NCI-H446 treated with DMSO at 0.1 percent for 48 hours (cell line): Measurements from ENCODE around the gene RNF41.
"Not testable (repeated sequence)": the region's sequence is repeated elsewhere in the genome, so short reads cannot be mapped to it uniquely, and the experiment has no call there.

ENCODE experiments used
- DNase-seq: peaks from one replicate; lab custom pipeline; 2025; lab: John Stamatoyannopoulos, UW

The RNF41 gene

GRCh38 chr12:56208006-56208405, 13.7 kb downstream of the RNF41 start:
- no peak for DNase-seq

GRCh38 chr12:56206452-56207166, 15.1 kb downstream of the RNF41 start:
- DNase-seq: no peak

DNA sequence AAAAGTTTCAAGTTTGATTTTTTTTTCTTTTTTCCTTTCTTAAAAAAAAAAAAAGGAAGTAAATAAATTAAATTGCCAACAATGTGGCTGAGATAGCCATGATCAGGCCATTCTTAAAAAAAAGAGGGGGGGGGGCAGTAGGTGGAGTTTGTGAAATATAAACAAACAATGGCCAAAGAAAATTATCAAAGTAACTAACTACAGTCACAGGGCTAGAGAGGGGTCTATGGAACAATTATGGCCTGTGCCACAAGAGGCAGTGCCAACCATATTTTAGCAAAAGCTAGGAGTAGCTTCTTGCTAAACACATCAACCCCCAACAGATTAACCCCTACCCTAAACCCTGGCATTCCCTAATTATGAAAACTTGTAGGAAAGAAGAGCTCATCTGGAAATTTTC, 16.3 kb downstream of the RNF41 start:
- DNase-seq: no peak

DNA sequence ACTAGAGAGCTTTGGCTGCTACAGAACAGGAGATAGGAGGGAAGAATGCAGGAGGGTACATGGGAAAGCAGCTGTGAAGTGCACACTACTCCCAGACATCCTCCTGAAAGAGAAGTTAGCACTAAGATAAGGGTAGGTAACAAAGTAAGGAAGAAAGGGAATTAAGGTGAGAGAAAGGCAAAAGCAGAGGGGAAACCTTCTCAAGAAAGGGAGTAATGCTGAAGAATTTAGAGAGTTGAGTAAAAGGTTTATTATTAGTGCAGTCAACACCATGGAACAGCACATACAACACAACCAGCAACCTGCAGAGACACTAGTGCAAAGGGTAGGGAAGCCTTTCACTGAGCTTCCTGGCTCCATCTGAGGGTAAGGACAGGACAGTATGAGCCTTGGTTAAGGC, 17.4 kb downstream of the RNF41 start:
- no peak for DNase-seq

DNA sequence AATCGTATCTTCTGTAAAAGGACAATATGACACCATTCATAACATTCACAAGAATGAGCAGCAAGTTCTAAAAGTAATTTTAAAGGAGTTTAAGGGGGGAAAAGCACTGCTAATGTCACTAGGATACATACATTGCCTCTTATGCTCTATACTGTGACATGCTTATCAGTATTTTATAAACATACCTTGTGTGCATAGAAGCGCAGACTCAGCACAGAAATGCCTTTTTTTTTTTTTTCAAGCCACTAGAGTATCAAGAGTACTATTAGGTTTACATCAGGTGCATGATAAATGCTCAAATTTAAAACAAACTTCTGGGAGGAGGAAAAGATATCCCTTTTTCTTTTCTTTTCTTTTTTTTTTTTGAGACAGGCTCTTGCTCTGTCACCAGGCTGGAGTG, 18.9 kb downstream of the RNF41 start:
- no peak for DNase-seq

- DNase-seq: no peak
Observed at GRCh38 chr12:56202366-56202765, 19.4 kb downstream of the RNF41 start.

GRCh38 chr12:56198836-56199235, 22.9 kb downstream of the RNF41 start:
- DNase-seq: no peak

DNA sequence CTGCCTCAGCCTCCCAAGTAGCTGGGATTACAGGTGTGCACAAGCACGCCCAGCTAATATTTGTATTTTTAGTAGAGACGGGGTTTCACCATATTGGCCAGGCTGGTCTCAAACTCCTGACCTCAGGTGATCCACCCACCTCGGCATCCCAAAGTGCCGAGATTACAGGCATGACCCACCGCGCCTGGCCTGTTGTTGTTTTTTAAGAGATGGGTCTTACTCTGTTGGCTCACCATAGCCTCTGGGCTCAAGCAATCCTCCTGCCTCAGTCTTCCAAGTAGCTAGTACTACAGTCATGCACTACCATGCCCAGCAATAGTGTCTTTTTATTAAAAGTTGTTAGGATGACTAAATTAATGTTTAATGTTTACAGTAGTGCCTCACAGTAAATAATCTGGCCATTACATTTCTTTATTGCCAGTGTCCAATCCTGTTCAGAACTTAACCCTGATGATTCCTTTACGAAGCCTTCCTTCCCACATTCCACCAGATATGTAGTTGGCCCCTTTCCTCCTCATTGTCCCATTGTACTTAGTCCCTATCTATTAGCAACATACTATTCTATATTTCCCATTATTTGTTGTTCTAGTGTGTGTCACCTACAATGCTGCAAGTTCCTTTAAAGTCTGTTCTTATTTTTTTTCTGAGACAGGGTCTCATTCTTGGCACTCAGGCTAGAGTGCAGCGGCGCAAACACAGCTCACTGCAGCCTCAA, 23.6 kb downstream of the RNF41 start:
- DNase-seq: no peak

GRCh38 chr12:56196818-56197550, 24.7 kb downstream of the RNF41 start:
- not testable (repeated sequence) for DNase-seq

GRCh38 chr12:56193025-56193578, 28.6 kb downstream of the RNF41 start:
- peak; percentile 64 for DNase-seq

GRCh38 chr12:56192582-56192981, 29.1 kb downstream of the RNF41 start:
- no peak for DNase-seq

DNA sequence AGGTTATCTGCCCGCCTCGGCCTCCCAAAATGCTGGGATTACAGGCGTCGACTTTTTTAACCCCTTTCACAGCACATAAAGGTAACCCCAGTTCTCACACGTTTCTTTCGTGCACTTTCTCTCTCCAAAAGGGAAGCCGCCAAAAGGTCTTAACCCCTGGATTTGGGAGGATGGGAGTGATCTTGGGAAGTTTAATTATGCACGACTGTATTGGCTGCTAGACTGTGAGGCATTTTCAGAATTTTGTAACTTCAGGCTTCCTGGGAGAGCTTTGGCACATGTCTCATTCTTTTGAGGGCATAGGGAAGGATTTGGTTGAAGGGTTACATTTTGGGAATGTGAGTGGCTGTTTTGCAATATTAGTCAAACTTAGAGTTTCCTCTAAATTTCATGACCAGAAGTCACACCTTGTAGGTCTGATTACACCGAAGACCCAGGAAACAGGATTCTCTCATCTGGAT, 31.0 kb downstream of the RNF41 start:
- DNase-seq: no peak

GRCh38 chr12:56189918-56190694, 31.6 kb downstream of the RNF41 start:
- peak; percentile 64 for DNase-seq

DNA sequence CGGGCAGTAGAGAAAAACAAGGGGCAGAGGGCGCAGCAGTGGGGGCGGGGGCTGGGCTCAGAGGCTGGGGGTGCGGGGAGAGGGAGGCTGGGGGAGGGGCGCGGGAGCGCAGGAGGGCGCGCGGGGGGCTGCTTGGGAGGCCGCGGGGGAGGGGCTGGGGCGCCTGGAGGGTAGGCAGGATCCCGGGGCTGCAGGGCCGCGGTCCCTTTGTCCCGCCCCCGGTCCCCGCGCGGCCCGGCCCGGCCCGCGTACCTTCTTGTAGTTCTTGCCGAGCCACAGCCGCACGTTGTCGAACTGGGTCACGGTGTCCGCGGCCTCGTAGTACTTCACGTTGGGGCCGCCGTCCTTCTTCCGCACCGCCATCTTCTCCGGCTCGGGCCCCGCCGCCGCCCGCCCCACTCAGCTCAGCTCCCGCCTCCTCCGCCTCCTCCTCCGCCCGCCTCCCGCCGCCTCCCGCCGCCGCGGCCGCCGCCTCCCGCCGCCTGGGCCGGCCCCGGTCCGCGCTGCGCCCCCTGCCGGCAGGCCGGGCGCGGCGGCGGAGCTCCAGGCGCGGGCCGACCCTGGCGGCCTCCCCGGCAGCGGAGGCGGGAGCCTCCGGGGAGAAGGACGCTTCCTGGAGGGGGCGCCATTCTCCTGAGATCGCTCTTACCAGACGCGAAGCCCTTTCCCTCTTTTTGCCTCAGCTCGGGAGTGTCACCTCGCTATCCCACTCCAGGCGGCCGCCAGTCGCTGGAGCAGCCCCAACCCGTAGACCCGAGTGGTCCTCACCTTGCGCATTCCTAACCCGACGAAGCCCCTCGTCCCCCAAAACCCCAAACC, 32.4 kb downstream of the RNF41 start, which contains the start of gene SMARCC2:
Gene SMARCC2 (minus strand): TSS at position 385 of the 819 bp plus-strand sequence. CDS start 22 bp downstream, at position 363.
- DNase-seq: peak; percentile 75

- no peak for DNase-seq
Observed at GRCh38 chr12:56188778-56189098, 33.0 kb downstream of the RNF41 start.

- DNase-seq: no peak
Observed at GRCh38 chr12:56188131-56188777, 33.5 kb downstream of the RNF41 start.

- no peak for DNase-seq
Observed at GRCh38 chr12:56186957-56187356, 34.8 kb downstream of the RNF41 start.

- no peak for DNase-seq
Observed at GRCh38 chr12:56178347-56178746, 43.4 kb downstream of the RNF41 start.

DNA sequence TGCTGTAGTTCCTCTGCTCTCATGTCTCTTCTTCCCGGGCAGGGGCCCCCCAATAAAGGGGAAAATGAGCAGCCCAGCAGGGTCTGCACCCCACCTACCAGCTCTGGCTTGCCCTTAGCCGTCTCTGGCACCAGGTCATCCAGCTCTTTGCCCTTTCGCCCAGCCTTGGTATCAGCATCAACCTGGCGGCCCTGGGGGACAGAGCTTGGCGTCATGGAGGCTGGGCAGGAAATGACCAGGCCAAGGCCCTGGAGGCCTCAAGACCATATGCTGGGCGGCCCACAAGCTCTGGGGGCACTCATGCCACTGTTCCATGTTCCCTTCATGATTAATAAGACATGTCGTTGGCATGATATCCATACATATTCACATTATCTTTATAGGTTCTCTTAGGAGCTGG, 48.9 kb downstream of the RNF41 start:
- no peak for DNase-seq

DNA sequence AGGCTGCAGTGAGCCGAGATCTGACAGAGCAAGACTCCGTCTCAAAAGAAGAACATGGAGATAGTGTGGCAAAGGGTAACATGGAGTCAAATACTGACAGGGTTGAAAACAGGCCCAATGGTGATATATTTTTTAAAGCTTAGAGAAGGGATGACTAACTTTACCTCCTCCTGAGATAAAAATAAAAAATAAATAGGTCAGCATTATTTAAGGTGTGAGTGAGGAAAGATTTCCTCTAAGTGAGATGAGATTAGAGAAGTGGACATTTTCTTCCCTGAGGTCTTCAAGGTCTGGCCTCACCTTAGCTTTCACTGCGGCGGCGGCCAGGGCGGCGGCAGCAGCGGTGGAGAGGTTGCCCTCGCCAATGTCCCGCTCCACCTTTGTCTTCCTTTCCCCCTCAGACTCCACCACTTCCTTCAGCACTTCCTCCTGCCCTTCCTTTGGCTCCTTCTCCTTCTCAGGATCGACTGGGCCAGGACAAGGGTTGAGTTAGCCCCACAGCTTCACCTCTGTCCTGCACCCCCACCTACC, 52.4 kb downstream of the RNF41 start:
- no peak for DNase-seq
